ENCODE data around the gene RPL7A.
A peak's percentile ranks its signal among the peaks of the same experiment; 100 is the strongest.

RPL7A gene

GRCh38 chr9:133349965-133350616, 2.1 kb downstream of the RPL7A start:
- peak; percentile 49 for DNase-seq

GRCh38 chr9:133351526-133351907, 3.5 kb downstream of the RPL7A start:
- DNase-seq = no peak

GRCh38 chr9:133351908-133352634, 4.1 kb downstream of the RPL7A start:
- DNase-seq = peak; percentile 67

- no peak for DNase-seq
Observed at GRCh38 chr9:133352635-133353340, 4.8 kb downstream of the RPL7A start.

GRCh38 chr9:133353548-133353947, 5.5 kb downstream of the RPL7A start:
- no peak for DNase-seq

- DNase-seq = no peak
Observed at GRCh38 chr9:133354766-133355165, 6.7 kb downstream of the RPL7A start.

GRCh38 chr9:133355881-133356357, 7.9 kb downstream of the RPL7A start:
- DNase-seq = no peak

GRCh38 chr9:133356391-133357091, 8.5 kb downstream of the RPL7A start, which contains the start of the genes SURF1 and SURF2:
Gene SURF1 (minus strand): TSS chr9:133356487. CDS start chr9:133356453, 34 bp downstream.
Gene SURF2 (plus strand): TSS chr9:133356550. CDS start chr9:133356593, 43 bp downstream.
- DNase-seq = peak; percentile 91

GRCh38 chr9:133357656-133358055, 9.6 kb downstream of the RPL7A start:
- no peak for DNase-seq

GRCh38 chr9:133359399-133360175, 11.6 kb downstream of the RPL7A start:
- no peak for DNase-seq

GRCh38 chr9:133360400-133361393, 12.7 kb downstream of the RPL7A start:
- DNase-seq = no peak

- no peak for DNase-seq
Observed at GRCh38 chr9:133361507-133362092, 13.6 kb downstream of the RPL7A start.

- no peak for DNase-seq
Observed at GRCh38 chr9:133362359-133363044, 14.5 kb downstream of the RPL7A start.

GRCh38 chr9:133366435-133366834, 18.4 kb downstream of the RPL7A start:
- no peak for DNase-seq

- no peak for DNase-seq
Observed at GRCh38 chr9:133367221-133367620, 19.2 kb downstream of the RPL7A start.

GRCh38 chr9:133367778-133368177, 19.8 kb downstream of the RPL7A start:
- no peak for DNase-seq

GRCh38 chr9:133368249-133368881, 20.3 kb downstream of the RPL7A start:
- no peak for DNase-seq

GRCh38 chr9:133369422-133369821, 21.4 kb downstream of the RPL7A start:
- DNase-seq = no peak

GRCh38 chr9:133369933-133370332, 21.9 kb downstream of the RPL7A start:
- peak; percentile 64 for DNase-seq

All from activated CD4-positive, alpha-beta T cell treated with anti-CD3 and anti-CD28 coated beads, Interleukin-2, amount 50 U/mL, for 16 hours (primary cell).